IMR-90 (cell line): ENCODE results near the gene PFKFB1. TPM values are rescaled to one million over a fixed set of nuclear protein-coding genes. Genes with fewer than 3 reads are reported as not detected.

Experiments used
- ATAC-seq: fragments of 200-7000 bp; cut with Tn5 transposase; 2 replicates; pipeline ENCODE4 v1.9.1; 2020; ENCODE audit warnings: low read depth, mild to moderate bottlenecking, moderate library complexity
- BruUV-seq: library from RNA; stranded (reverse); fragments of 400-500 nt; replicated peaks from 2 replicates; lab custom pipeline; 2021; lab: Mats Ljungman, UMichigan
- CTCF ChIA-PET: fragments of 300-600 bp; formaldehyde crosslinking; extraction: SDS; loops from one replicate; lab custom pipeline; 2021; ENCODE audit warnings: antibody characterized with exemption; lab: Yijun Ruan, JAX
- POLR2A ChIA-PET: fragments of 300-600 bp; sonication (Branson Sonifier 250); formaldehyde crosslinking; loops from one replicate; lab custom pipeline; 2022; ENCODE audit warnings: antibody characterized with exemption; ENCODE audit not compliant: unreplicated experiment; lab: Charles Lee
- DNase-seq: peaks from one replicate; pipeline ENCODE4 v3.0.0; 2013
- H2AFZ ChIP-seq: replicated peaks from 2 replicates; pipeline ENCODE3; 2013; ENCODE audit warnings: low read length, mild to moderate bottlenecking; ENCODE audit not compliant: poor library complexity
- H2AK5ac ChIP-seq: 2 replicates; pipeline ENCODE4 v1.6.1; 2013; ENCODE audit warnings: low read depth, low read length, inconsistent platforms
- H2AK9ac ChIP-seq: replicated peaks from 2 replicates; pipeline ENCODE3; 2013; ENCODE audit warnings: mild to moderate bottlenecking, low read depth, low read length, moderate library complexity; ENCODE audit not compliant: poor library complexity
- H2BK120ac ChIP-seq: 2 replicates; pipeline ENCODE4 v1.6.1; 2013; ENCODE audit warnings: low read depth, low read length, inconsistent platforms
- H2BK15ac ChIP-seq: 3 replicates; pipeline ENCODE4 v1.6.1; 2013; ENCODE audit warnings: low read depth, low read length, inconsistent platforms
- H2BK20ac ChIP-seq: 2 replicates; pipeline ENCODE4 v1.6.1; 2013; ENCODE audit warnings: low read depth, mild to moderate bottlenecking, inconsistent platforms, low read length, moderate library complexity
- H2BK5ac ChIP-seq: 2 replicates; pipeline ENCODE4 v1.6.1; 2013; ENCODE audit warnings: mild to moderate bottlenecking, low read depth, low read length, inconsistent platforms; ENCODE audit not compliant: poor library complexity, severe bottlenecking
- H3K14ac ChIP-seq: replicated peaks from 2 replicates; pipeline ENCODE4 v1.6.1; 2013; ENCODE audit warnings: low read depth, low read length, inconsistent platforms
- H3K18ac ChIP-seq: 2 replicates; pipeline ENCODE4 v1.6.1; 2013; ENCODE audit warnings: low read depth, low read length, control low read depth
- H3K23ac ChIP-seq: 2 replicates; pipeline ENCODE4 v1.6.1; 2013; ENCODE audit warnings: low read depth, low read length, inconsistent platforms
- H3K27ac ChIP-seq: 2 replicates; pipeline ENCODE4 v1.5.1; 2013; ENCODE audit warnings: mild to moderate bottlenecking, control low read depth, low read length; ENCODE audit not compliant: insufficient read depth
- H3K27me3 ChIP-seq: 2 replicates; pipeline ENCODE4 v1.6.1; 2013; ENCODE audit warnings: low read length; ENCODE audit not compliant: control insufficient read depth, insufficient read depth
- H3K36me3 ChIP-seq: 2 replicates; pipeline ENCODE4 v1.6.1; 2013; ENCODE audit warnings: low read length, mixed read lengths; ENCODE audit not compliant: control insufficient read depth, insufficient read depth
- H3K4ac ChIP-seq: 2 replicates; pipeline ENCODE4 v1.6.1; 2013; ENCODE audit warnings: low read depth, low read length, inconsistent platforms
- H3K4me1 ChIP-seq: 2 replicates; pipeline ENCODE4 v1.6.1; 2013; ENCODE audit warnings: low read length, mixed read lengths; ENCODE audit not compliant: control insufficient read depth, insufficient read depth
- H3K4me2 ChIP-seq: 2 replicates; pipeline ENCODE4 v1.6.1; 2013; ENCODE audit warnings: low read depth, mild to moderate bottlenecking, control low read depth, low read length, moderate library complexity
- H3K4me3 ChIP-seq: 2 replicates; pipeline ENCODE4 v1.5.1; 2013; ENCODE audit warnings: low read depth, mild to moderate bottlenecking, control low read depth, low read length, moderate library complexity; ENCODE audit not compliant: insufficient read depth
- H3K56ac ChIP-seq: 2 replicates; pipeline ENCODE4 v1.6.1; 2013; ENCODE audit warnings: low read length, inconsistent platforms; ENCODE audit not compliant: insufficient read depth; ENCODE audit errors: extremely low read depth
- H3K79me1 ChIP-seq, 2 experiments: 2 replicates each; pipeline ENCODE4 v1.6.1; 2013; ENCODE audit warnings: low read length in 2 of 2, inconsistent platforms in 1 of 2, low read depth in 1 of 2
- H3K9ac ChIP-seq: 2 replicates; pipeline ENCODE4 v1.6.1; 2013; ENCODE audit warnings: low read depth, low read length, control low read depth
- H3K9me1 ChIP-seq: 2 replicates; pipeline ENCODE4 v1.6.1; 2013; ENCODE audit warnings: low read length, inconsistent platforms; ENCODE audit not compliant: insufficient read depth
- H3K9me3 ChIP-seq: 2 replicates; pipeline ENCODE4 v1.6.1; 2013; ENCODE audit warnings: low read length; ENCODE audit not compliant: control insufficient read depth, insufficient read depth
- H4K20me1 ChIP-seq: 2 replicates; pipeline ENCODE4 v1.6.1; 2013; ENCODE audit warnings: low read length, inconsistent platforms; ENCODE audit not compliant: insufficient read depth
- H4K5ac ChIP-seq: 2 replicates; pipeline ENCODE4 v1.6.1; 2013; ENCODE audit warnings: mild to moderate bottlenecking, low read depth, low read length, control low read depth
- H4K8ac ChIP-seq, 2 experiments: 2 replicates each; pipeline ENCODE4 v1.6.1; 2013; ENCODE audit warnings: low read depth in 2 of 2, low read length in 2 of 2, control low read depth in 1 of 2, inconsistent platforms in 1 of 2
- H4K91ac ChIP-seq: 2 replicates; pipeline ENCODE4 v1.6.1; 2013; ENCODE audit warnings: low read depth, low read length, inconsistent platforms; ENCODE audit not compliant: insufficient read depth
- MAZ ChIP-seq: IDR thresholded peaks from 2 replicates; pipeline ENCODE4 v1.6.1; 2012; ENCODE audit warnings: low read depth, mild to moderate bottlenecking, low read length, improper control_type of control experiment, moderate library complexity, borderline replicate concordance
- NFE2L2 ChIP-seq: fragments of 150-350 bp; IDR thresholded peaks from 2 replicates; pipeline ENCODE4 v1.6.1; 2016; ENCODE audit warnings: low read depth, mild to moderate bottlenecking, low read length
- POLR2A ChIP-seq: IDR thresholded peaks from 2 replicates; pipeline ENCODE4 v1.6.1; 2012; ENCODE audit warnings: mild to moderate bottlenecking, low read depth, low read length
- RAD21 ChIP-seq: IDR thresholded peaks from 2 replicates; pipeline ENCODE4 v1.6.1; 2012; ENCODE audit warnings: low read length, improper control_type of control experiment
- WGBS, 2 experiments: methylation state at CpG; one replicate each; pipeline versions ENCODE4 v1.1.5 to v1.1.7; 2013; ENCODE audit warnings: missing lambda C conversion rate in 2 of 2; ENCODE audit not compliant: insufficient read length in 1 of 2; ENCODE audit errors: extremely low coverage in 2 of 2; 5-methylcytosine and 5-hydroxymethylcytosine counted together
- dilution Hi-C: fragments of 300-500 bp; cut with HindIII; formaldehyde crosslinking; loops from one replicate; pipeline ENCODE4 v1.14.3; 2018; ENCODE audit warnings: low sequenced_read_pairs; ENCODE audit not compliant: unreplicated experiment
- in situ Hi-C: fragments of 300-500 bp; cut with MboI; formaldehyde crosslinking; loops from 3 replicates; pipeline ENCODE4 v1.14.3; 2019; ENCODE audit warnings: low sequenced_read_pairs, inconsistent platforms, mixed read lengths
- intact Hi-C: fragments of 100-400 bp; cut with micrococcal nuclease; formaldehyde crosslinking; loops from 2 replicates; pipeline ENCODE4 v1.10.0; 2022
- polyA plus RNA-seq, 3 experiments: library from polyadenylated mRNA; depleted of rRNA; stranded (reverse); fragments of >200 nt; gene quantifications; 2 replicates each; pipeline ENCODE4 v1.2.3, GENCODE V29; 2012; ENCODE audit warnings: low replicate concordance in 1 of 3
- total RNA-seq: library from RNA; depleted of rRNA; stranded (reverse); fragments of >200 nt; gene quantifications from 2 replicates; pipeline ENCODE4 v1.2.3, GENCODE V29; 2012
- TF ChIP-seq, protein P1 (sequence below): fragments of 150-350 bp; IDR thresholded peaks from 2 replicates; pipeline ENCODE4 v1.6.1; 2017; ENCODE audit warnings: mild to moderate bottlenecking, antibody characterized with exemption, low read length, low read depth
- TF ChIP-seq, protein P2 (sequence below): conservative IDR thresholded peaks from 2 replicates; pipeline ENCODE4 v1.5.1; 2012; ENCODE audit warnings: mild to moderate bottlenecking, low read depth, low read length, improper control_type of control experiment

PFKFB1 gene
- total and polyA plus RNA-seq, 2 of the 4 experiments (the other 2 are of a cell fraction), result under 0.01 to 0.15 TPM

DNA sequence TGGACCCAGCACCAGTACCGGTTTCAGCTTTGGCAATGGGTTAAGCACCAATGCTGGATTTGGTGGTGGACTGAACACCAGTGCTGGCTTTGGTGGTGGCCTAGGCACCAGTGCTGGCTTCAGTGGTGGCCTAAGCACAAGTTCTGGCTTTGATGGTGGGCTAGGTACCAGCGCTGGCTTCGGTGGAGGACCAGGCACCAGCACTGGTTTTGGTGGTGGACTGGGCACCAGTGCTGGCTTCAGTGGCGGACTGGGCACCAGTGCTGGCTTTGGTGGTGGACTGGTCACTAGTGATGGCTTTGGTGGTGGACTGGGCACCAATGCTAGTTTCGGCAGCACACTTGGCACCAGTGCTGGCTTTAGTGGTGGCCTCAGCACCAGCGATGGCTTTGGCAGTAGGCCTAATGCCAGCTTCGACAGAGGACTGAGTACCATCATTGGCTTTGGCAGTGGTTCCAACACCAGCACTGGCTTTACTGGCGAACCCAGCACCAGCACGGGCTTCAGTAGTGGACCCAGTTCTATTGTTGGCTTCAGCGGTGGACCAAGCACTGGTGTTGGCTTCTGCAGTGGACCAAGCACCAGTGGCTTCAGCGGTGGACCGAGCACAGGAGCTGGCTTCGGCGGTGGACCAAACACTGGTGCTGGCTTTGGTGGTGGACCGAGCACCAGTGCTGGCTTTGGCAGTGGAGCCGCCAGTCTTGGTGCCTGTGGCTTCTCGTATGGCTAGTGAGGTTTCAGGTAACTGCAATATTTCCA is 63.5 kb downstream of the PFKFB1 start:
- Histone ChIP-seq H3K79me1 (no peaks in the 10 kb centered on the region), H2BK120ac (no peak overlapping the region), H3K9me3 (no peaks in the 10 kb centered on the region), H3K9ac (no peak overlapping the region), H2BK5ac (no peak overlapping the region), H2BK20ac (no peak overlapping the region), H3K14ac (no peak overlapping the region), H3K4me1 (no peaks in the 10 kb centered on the region), H2AK9ac (no peak overlapping the region), H4K8ac (no peak overlapping the region), H3K9me1 (no peaks in the 10 kb centered on the region), H3K36me3 (peaks cover 24% of the 10 kb centered on the region), H3K4me3 (no peak overlapping the region), H3K4me2 (no peak overlapping the region), H4K5ac (no peak overlapping the region), H4K91ac (no peak overlapping the region), H3K23ac (no peak overlapping the region), H3K18ac (no peak overlapping the region), H3K27ac (no peak overlapping the region), H2AK5ac (no peak overlapping the region), H2BK15ac (no peak overlapping the region), H3K56ac (no peak overlapping the region), H3K4ac (no peak overlapping the region), H2AFZ (no peak overlapping the region), H3K27me3 (no peaks in the 10 kb centered on the region), H4K20me1 (no peaks in the 10 kb centered on the region; the same call in 1 of the 2 replicates)
- CTCF ChIA-PET, result no interaction called here
- BruUV-seq, result no TSS peak
- 77% methylated on average over 13 of the region's 17 CpGs; no CpG with 5 or more reads in 1 of the 2 experiments for WGBS, 2 experiments
- no peak for ATAC-seq
- in situ Hi-C loops (no loop called here), dilution Hi-C loops (no loop called here), intact Hi-C loops (no loop called here)
- POLR2A ChIA-PET, result no interaction called here
- TF ChIP-seq NFE2L2, result no peak
- no peak for TF ChIP-seq RAD21
- no peak for TF ChIP-seq POLR2A
- TF ChIP-seq, protein P1, sequence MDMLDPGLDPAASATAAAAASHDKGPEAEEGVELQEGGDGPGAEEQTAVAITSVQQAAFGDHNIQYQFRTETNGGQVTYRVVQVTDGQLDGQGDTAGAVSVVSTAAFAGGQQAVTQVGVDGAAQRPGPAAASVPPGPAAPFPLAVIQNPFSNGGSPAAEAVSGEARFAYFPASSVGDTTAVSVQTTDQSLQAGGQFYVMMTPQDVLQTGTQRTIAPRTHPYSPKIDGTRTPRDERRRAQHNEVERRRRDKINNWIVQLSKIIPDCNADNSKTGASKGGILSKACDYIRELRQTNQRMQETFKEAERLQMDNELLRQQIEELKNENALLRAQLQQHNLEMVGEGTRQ, result no peak
- TF ChIP-seq, protein P2, sequence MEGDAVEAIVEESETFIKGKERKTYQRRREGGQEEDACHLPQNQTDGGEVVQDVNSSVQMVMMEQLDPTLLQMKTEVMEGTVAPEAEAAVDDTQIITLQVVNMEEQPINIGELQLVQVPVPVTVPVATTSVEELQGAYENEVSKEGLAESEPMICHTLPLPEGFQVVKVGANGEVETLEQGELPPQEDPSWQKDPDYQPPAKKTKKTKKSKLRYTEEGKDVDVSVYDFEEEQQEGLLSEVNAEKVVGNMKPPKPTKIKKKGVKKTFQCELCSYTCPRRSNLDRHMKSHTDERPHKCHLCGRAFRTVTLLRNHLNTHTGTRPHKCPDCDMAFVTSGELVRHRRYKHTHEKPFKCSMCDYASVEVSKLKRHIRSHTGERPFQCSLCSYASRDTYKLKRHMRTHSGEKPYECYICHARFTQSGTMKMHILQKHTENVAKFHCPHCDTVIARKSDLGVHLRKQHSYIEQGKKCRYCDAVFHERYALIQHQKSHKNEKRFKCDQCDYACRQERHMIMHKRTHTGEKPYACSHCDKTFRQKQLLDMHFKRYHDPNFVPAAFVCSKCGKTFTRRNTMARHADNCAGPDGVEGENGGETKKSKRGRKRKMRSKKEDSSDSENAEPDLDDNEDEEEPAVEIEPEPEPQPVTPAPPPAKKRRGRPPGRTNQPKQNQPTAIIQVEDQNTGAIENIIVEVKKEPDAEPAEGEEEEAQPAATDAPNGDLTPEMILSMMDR, result no peak
- TF ChIP-seq MAZ, result no peak
- DNase-seq, result no peak
